Measurements from ENCODE around the gene TMEM218.

DNA sequence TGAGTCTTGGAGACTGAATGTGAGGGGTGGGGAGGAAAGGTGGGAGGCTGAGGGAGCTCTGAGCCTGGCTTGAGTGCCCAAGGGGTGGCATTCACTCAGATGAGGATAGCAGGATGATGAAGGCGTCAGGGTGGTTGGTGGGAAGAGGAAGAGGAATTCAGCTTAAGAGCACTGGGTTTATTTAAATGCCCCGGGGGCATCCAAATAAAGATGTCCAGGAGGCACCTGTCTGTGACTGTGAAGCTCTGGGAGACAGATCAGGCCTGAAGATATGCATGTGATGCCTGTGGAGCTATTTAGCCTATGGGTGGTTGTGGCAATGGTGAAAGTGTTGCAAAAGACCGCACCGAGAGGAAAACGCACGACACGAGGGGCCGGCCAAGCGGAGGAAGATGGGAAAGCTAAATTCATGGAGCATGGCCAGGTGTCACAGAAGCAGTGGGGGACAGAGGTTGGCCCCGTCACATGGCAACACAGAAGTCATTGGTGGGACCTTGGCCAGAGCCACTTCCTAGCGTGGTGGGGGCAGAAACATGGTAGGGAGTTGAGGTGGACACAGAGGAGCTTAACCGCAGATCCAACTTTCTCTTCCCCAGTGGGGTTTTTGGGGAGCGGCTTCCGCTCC, 32.8 kb downstream of the TMEM218 start:
- TF ChIP-seq, protein P1, sequence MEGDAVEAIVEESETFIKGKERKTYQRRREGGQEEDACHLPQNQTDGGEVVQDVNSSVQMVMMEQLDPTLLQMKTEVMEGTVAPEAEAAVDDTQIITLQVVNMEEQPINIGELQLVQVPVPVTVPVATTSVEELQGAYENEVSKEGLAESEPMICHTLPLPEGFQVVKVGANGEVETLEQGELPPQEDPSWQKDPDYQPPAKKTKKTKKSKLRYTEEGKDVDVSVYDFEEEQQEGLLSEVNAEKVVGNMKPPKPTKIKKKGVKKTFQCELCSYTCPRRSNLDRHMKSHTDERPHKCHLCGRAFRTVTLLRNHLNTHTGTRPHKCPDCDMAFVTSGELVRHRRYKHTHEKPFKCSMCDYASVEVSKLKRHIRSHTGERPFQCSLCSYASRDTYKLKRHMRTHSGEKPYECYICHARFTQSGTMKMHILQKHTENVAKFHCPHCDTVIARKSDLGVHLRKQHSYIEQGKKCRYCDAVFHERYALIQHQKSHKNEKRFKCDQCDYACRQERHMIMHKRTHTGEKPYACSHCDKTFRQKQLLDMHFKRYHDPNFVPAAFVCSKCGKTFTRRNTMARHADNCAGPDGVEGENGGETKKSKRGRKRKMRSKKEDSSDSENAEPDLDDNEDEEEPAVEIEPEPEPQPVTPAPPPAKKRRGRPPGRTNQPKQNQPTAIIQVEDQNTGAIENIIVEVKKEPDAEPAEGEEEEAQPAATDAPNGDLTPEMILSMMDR (IDR thresholded peaks at IDR 0.05): no peak
- no peak for TF ChIP-seq EP300 (IDR thresholded peaks at IDR 0.05)
- no peak for TF ChIP-seq POLR2A (IDR thresholded peaks at IDR 0.05)
